Measurements from ENCODE around the gene LAMP5.

LAMP5 gene

DNA sequence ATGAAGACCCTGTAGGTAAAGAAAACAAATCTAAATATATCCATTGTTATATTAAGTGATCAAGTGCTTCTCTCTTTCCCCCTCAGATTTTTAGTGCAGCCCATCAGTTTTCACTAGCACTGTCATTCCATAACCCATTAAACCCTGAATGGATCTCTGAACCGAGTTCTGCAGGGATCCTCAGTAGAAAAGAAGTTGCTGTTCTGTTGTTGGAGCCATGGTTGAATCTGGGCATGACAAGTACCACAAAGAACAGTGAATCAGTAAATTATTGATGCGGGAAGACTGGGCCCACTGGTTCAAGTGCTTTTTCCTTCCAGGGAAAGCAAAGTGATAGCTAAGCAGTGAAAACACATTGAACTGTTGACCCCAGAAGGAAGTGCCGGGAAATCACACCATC lies 60.4 kb downstream of the LAMP5 start:
- no peaks in the 10 kb centered on the region for H3K4me1 ChIP-seq (ENCODE audit: insufficient read depth, low read length, severe bottlenecking)

GRCh38 chr20:9575836-9576235 lies 61.4 kb downstream of the LAMP5 start:
- Histone ChIP-seq H4K20me1 (ENCODE audit: insufficient read depth, low read length) (no peaks in the 10 kb centered on the region), H3K27me3 (ENCODE audit: insufficient read depth, low read length) (no peaks in the 10 kb centered on the region), H3K9ac (ENCODE audit: low read length) (no peak overlapping the region), H3K36me3 (ENCODE audit: insufficient read depth, low read length) (no peaks in the 10 kb centered on the region), H3K9me2 (ENCODE audit: low read depth, low read length) (no peaks in the 10 kb centered on the region), H3K27ac (ENCODE audit: low read depth, low read length, poor library complexity, severe bottlenecking) (no peak overlapping the region), H2AFZ (ENCODE audit: low read length) (no peak overlapping the region), H3F3A (ENCODE audit: insufficient read depth, low read length) (no peaks in the 10 kb centered on the region), H3K4me2 (ENCODE audit: low read length) (no peak overlapping the region), H3K4me3 (ENCODE audit: low read depth, low read length, poor library complexity, severe bottlenecking) (no peak overlapping the region), H3K79me2 (ENCODE audit: insufficient read depth, low read length) (no peaks in the 10 kb centered on the region), H3K9me3 (ENCODE audit: low read length) (no peaks in the 10 kb centered on the region), H3K4me1 (ENCODE audit: insufficient read depth, low read length, severe bottlenecking) (no peaks in the 10 kb centered on the region)
- TF ChIP-seq, protein P1, sequence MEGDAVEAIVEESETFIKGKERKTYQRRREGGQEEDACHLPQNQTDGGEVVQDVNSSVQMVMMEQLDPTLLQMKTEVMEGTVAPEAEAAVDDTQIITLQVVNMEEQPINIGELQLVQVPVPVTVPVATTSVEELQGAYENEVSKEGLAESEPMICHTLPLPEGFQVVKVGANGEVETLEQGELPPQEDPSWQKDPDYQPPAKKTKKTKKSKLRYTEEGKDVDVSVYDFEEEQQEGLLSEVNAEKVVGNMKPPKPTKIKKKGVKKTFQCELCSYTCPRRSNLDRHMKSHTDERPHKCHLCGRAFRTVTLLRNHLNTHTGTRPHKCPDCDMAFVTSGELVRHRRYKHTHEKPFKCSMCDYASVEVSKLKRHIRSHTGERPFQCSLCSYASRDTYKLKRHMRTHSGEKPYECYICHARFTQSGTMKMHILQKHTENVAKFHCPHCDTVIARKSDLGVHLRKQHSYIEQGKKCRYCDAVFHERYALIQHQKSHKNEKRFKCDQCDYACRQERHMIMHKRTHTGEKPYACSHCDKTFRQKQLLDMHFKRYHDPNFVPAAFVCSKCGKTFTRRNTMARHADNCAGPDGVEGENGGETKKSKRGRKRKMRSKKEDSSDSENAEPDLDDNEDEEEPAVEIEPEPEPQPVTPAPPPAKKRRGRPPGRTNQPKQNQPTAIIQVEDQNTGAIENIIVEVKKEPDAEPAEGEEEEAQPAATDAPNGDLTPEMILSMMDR (IDR thresholded peaks at IDR 0.05; ENCODE audit: low read length), result no peak
- no peak for TF ChIP-seq EZH2 (IDR thresholded peaks at IDR 0.05; ENCODE audit: borderline replicate concordance, low read length)

More for the DNA sequence above, 60.4 kb downstream of the LAMP5 start:
- H4K20me1 ChIP-seq (ENCODE audit: insufficient read depth, low read length), result no peaks in the 10 kb centered on the region
- no peak overlapping the region for H2AFZ ChIP-seq (ENCODE audit: low read length)
- no peaks in the 10 kb centered on the region for H3K27me3 ChIP-seq (ENCODE audit: insufficient read depth, low read length)
- TF ChIP-seq, protein P1 (IDR thresholded peaks at IDR 0.05; ENCODE audit: low read length), result no peak
- TF ChIP-seq EZH2 (IDR thresholded peaks at IDR 0.05; ENCODE audit: borderline replicate concordance, low read length), result no peak
- no peaks in the 10 kb centered on the region for H3K79me2 ChIP-seq (ENCODE audit: insufficient read depth, low read length)
- H3K4me2 ChIP-seq (ENCODE audit: low read length), result no peak overlapping the region
- no peak overlapping the region for H3K4me3 ChIP-seq (ENCODE audit: low read depth, low read length, poor library complexity, severe bottlenecking)
- H3K9ac ChIP-seq (ENCODE audit: low read length), result no peak overlapping the region
- H3K36me3 ChIP-seq (ENCODE audit: insufficient read depth, low read length), result no peaks in the 10 kb centered on the region
- H3K9me3 ChIP-seq (ENCODE audit: low read length), result no peaks in the 10 kb centered on the region
- H3F3A ChIP-seq (ENCODE audit: insufficient read depth, low read length), result no peaks in the 10 kb centered on the region
- no peaks in the 10 kb centered on the region for H3K9me2 ChIP-seq (ENCODE audit: low read depth, low read length)
- H3K27ac ChIP-seq (ENCODE audit: low read depth, low read length, poor library complexity, severe bottlenecking), result no peak overlapping the region

DNA sequence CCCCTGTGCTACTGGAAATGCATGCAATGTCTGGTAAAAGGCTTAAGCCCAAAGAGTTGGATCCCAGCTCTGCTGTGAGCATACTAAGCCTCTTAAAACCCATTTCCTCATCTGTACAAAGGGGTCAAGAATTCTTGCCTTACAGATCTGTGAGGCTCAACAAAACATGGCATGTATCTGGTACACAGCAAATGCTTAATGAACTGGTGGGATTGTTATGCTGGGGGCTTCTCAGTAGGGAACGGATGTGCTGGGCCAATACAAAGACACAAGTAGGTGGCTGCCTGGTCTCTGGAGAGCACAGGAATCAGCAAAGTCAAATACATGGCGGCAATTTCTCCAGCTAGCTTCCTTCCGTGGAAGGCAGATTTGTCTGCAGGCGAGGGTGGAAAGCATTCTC lies 62.3 kb downstream of the LAMP5 start:
- Histone ChIP-seq H3K4me1 (ENCODE audit: insufficient read depth, low read length, severe bottlenecking) (no peaks in the 10 kb centered on the region), H3K79me2 (ENCODE audit: insufficient read depth, low read length) (no peaks in the 10 kb centered on the region), H3K36me3 (ENCODE audit: insufficient read depth, low read length) (no peaks in the 10 kb centered on the region), H4K20me1 (ENCODE audit: insufficient read depth, low read length) (no peaks in the 10 kb centered on the region), H2AFZ (ENCODE audit: low read length) (no peak overlapping the region), H3K4me2 (ENCODE audit: low read length) (no peak overlapping the region), H3K9me2 (ENCODE audit: low read depth, low read length) (no peaks in the 10 kb centered on the region), H3K9ac (ENCODE audit: low read length) (no peak overlapping the region), H3K27me3 (ENCODE audit: insufficient read depth, low read length) (no peaks in the 10 kb centered on the region), H3K4me3 (ENCODE audit: low read depth, low read length, poor library complexity, severe bottlenecking) (no peak overlapping the region), H3F3A (ENCODE audit: insufficient read depth, low read length) (no peaks in the 10 kb centered on the region), H3K9me3 (ENCODE audit: low read length) (no peaks in the 10 kb centered on the region), H3K27ac (ENCODE audit: low read depth, low read length, poor library complexity, severe bottlenecking) (no peak overlapping the region)
- TF ChIP-seq EZH2 (IDR thresholded peaks at IDR 0.05; ENCODE audit: borderline replicate concordance, low read length), result no peak
- TF ChIP-seq, protein P1 (IDR thresholded peaks at IDR 0.05; ENCODE audit: low read length), result no peak

Measured in OCI-LY1 (cell line).